ENCODE results near the gene NDFIP1.

NDFIP1 gene, protein sequence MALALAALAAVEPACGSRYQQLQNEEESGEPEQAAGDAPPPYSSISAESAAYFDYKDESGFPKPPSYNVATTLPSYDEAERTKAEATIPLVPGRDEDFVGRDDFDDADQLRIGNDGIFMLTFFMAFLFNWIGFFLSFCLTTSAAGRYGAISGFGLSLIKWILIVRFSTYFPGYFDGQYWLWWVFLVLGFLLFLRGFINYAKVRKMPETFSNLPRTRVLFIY

DNA sequence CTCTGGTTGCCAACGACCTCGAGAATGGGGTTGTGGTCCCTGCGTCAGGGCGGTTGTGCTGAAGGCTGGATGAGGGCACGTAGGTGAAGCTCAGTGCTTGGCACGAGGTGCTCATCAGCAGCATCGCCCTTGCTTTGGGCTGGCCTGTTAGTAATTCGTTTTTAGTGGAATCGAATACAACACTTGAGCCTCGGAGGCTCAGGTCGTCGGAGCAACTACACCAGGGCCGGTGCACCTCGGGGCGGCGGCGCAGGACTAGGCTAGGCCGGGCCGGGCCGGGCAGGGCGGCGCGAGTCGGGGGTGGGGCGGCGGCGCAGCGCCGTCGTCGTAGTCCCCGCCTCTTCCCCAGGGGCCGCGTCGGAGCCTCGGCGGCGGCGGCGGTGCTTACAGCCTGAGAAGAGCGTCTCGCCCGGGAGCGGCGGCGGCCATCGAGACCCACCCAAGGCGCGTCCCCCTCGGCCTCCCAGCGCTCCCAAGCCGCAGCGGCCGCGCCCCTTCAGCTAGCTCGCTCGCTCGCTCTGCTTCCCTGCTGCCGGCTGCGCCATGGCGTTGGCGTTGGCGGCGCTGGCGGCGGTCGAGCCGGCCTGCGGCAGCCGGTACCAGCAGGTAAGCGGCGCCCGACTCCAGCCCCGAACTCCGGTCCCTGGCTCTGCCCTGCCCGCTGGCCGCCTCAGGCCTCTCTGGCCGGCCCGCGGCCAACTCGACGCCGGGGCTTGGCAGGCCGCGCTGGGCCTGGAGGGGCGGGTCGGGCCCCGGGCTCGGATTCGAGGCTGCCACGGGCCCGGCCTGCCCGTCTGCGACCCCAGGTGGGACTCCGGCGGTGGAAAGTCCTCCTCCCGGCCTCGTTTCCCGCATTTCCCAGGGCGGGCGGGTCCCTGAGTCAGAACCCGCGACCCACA, at the start of gene NDFIP1:
NDFIP1 (plus strand) TSS at position 348 of the 899 bp plus-strand sequence; CDS start at position 544, 196 bp downstream.
- peak; percentile 92 for ATAC-seq (ENCODE audit: insufficient read depth, low read depth)
- peak within 1 kb of the TSS; percentile 59 to 75 for H3K4me3 ChIP-seq (ENCODE audit: low read depth in 1 of 2, low read length in 2 of 2)
- H2AFZ ChIP-seq (ENCODE audit: low read depth, low read length) = peak within 1 kb of the TSS; percentile 85
- no peaks in the 10 kb centered on the region for H3K9me3 ChIP-seq (ENCODE audit: insufficient read depth, low read length, severe bottlenecking)
- H3K79me2 ChIP-seq (ENCODE audit: insufficient read depth, low read length) = peaks cover 49% of the 10 kb centered on the region
- peak; percentile 80 for DNase-seq
- TF ChIP-seq, protein P1, sequence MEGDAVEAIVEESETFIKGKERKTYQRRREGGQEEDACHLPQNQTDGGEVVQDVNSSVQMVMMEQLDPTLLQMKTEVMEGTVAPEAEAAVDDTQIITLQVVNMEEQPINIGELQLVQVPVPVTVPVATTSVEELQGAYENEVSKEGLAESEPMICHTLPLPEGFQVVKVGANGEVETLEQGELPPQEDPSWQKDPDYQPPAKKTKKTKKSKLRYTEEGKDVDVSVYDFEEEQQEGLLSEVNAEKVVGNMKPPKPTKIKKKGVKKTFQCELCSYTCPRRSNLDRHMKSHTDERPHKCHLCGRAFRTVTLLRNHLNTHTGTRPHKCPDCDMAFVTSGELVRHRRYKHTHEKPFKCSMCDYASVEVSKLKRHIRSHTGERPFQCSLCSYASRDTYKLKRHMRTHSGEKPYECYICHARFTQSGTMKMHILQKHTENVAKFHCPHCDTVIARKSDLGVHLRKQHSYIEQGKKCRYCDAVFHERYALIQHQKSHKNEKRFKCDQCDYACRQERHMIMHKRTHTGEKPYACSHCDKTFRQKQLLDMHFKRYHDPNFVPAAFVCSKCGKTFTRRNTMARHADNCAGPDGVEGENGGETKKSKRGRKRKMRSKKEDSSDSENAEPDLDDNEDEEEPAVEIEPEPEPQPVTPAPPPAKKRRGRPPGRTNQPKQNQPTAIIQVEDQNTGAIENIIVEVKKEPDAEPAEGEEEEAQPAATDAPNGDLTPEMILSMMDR (IDR thresholded peaks at IDR 0.05; ENCODE audit: borderline replicate concordance, extremely low read depth, low read length, poor library complexity, severe bottlenecking) = peak; percentile 16
- no peak for TF ChIP-seq EZH2 (IDR thresholded peaks at IDR 0.05; ENCODE audit: borderline replicate concordance, low read depth, low read length, severe bottlenecking)
- H4K20me1 ChIP-seq (ENCODE audit: insufficient read depth, low read length) = peaks cover 23% of the 10 kb centered on the region; the same call in 1 of the 2 replicates
- no peaks in the 10 kb centered on the region for H3K27me3 ChIP-seq (ENCODE audit: insufficient read depth, low read length, poor library complexity)
- H3K27ac ChIP-seq (ENCODE audit: low read length) = peak within 1 kb of the TSS; percentile 84
- H3K36me3 ChIP-seq (ENCODE audit: insufficient read depth, low read length) = peaks cover 4% of the 10 kb centered on the region
- peaks cover 36% of the 10 kb centered on the region for H3K4me1 ChIP-seq (ENCODE audit: insufficient read depth, low read length)
- H3K4me2 ChIP-seq (ENCODE audit: insufficient read depth, low read length) = peak within 1 kb of the TSS; percentile 90
- H3K9ac ChIP-seq (ENCODE audit: low read depth, low read length) = peak within 1 kb of the TSS; percentile 93

DNA sequence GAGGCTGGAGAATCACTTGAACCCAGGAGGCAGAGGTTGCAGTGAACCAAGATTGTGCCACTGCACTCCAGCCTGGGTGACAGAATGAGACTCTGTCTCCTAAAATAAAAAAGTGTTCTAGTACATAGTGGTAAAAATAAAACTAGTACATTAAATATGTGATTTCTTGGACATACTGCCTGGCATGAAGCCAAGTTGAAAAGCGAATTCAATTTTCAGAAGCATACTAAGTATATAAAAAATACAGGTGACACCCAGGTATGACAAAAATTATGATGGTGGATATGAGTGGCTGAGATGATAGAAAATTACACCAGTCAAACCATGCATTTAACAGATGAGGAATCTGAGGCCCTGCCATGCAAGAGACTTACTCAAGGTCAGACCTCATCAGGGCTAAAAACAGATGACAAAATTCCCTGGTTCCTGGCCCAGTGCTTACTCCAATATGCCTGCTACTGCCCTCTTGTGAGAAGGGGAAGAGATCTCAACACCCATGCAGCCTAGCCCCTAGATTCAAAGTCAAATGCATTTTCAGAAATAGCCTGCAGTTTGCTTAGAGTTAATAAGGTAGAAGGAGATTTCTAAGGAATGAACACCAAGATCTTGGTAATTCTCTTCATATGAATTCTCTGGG, 49.2 kb upstream of the NDFIP1 start:
- Histone ChIP-seq H3K4me1 (ENCODE audit: insufficient read depth, low read length) (no peaks in the 10 kb centered on the region), H3K36me3 (ENCODE audit: insufficient read depth, low read length) (no peaks in the 10 kb centered on the region), H3K9ac (ENCODE audit: low read depth, low read length) (no peak overlapping the region), H3K79me2 (ENCODE audit: insufficient read depth, low read length) (no peaks in the 10 kb centered on the region), H4K20me1 (ENCODE audit: insufficient read depth, low read length) (no peaks in the 10 kb centered on the region), H3K27ac (ENCODE audit: low read length) (no peak overlapping the region), H3K4me3 (ENCODE audit: low read depth in 1 of 2, low read length in 2 of 2) (no peak overlapping the region), H3K9me3 (ENCODE audit: insufficient read depth, low read length, severe bottlenecking) (no peaks in the 10 kb centered on the region), H3K27me3 (ENCODE audit: insufficient read depth, low read length, poor library complexity) (no peaks in the 10 kb centered on the region), H2AFZ (ENCODE audit: low read depth, low read length) (no peak overlapping the region), H3K4me2 (ENCODE audit: insufficient read depth, low read length) (no peak overlapping the region)
- ATAC-seq (ENCODE audit: insufficient read depth, low read depth) = no peak
- no peak for DNase-seq
- TF ChIP-seq EZH2 (IDR thresholded peaks at IDR 0.05; ENCODE audit: borderline replicate concordance, low read depth, low read length, severe bottlenecking) = no peak
- TF ChIP-seq, protein P1 (IDR thresholded peaks at IDR 0.05; ENCODE audit: borderline replicate concordance, extremely low read depth, low read length, poor library complexity, severe bottlenecking) = no peak

DNA sequence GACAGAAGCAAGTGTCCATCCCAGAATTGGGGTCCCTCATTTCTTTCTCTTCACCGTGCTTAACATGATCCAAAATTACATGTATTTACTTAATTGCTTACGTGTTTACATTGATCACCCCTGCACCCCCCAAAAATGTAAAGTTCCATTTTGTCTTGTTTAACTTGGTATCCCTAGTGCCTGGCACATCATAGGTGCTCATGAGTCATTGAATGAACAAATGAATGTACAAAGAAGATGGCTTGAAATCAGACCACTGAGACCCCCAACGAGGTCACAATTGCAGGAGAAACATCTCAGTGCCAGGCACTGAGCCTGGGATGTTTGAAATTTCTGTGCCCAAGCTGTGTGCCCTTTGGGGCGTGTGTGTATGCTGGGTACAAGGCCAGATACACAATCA, 45.2 kb upstream of the NDFIP1 start:
- Histone ChIP-seq H3K79me2 (ENCODE audit: insufficient read depth, low read length) (no peaks in the 10 kb centered on the region), H3K27ac (ENCODE audit: low read length) (no peak overlapping the region), H4K20me1 (ENCODE audit: insufficient read depth, low read length) (no peaks in the 10 kb centered on the region; the same call in 1 of the 2 replicates), H3K4me3 (ENCODE audit: low read depth in 1 of 2, low read length in 2 of 2) (no peak overlapping the region), H3K9ac (ENCODE audit: low read depth, low read length) (no peak overlapping the region), H3K4me2 (ENCODE audit: insufficient read depth, low read length) (no peak overlapping the region), H2AFZ (ENCODE audit: low read depth, low read length) (no peak overlapping the region), H3K9me3 (ENCODE audit: insufficient read depth, low read length, severe bottlenecking) (no peaks in the 10 kb centered on the region), H3K36me3 (ENCODE audit: insufficient read depth, low read length) (no peaks in the 10 kb centered on the region), H3K27me3 (ENCODE audit: insufficient read depth, low read length, poor library complexity) (no peaks in the 10 kb centered on the region), H3K4me1 (ENCODE audit: insufficient read depth, low read length) (no peaks in the 10 kb centered on the region)
- DNase-seq = no peak
- TF ChIP-seq, protein P1 (IDR thresholded peaks at IDR 0.05; ENCODE audit: borderline replicate concordance, extremely low read depth, low read length, poor library complexity, severe bottlenecking) = no peak
- TF ChIP-seq EZH2 (IDR thresholded peaks at IDR 0.05; ENCODE audit: borderline replicate concordance, low read depth, low read length, severe bottlenecking) = no peak
- no peak for ATAC-seq (ENCODE audit: insufficient read depth, low read depth)
